Non-pigmented ciliary epithelial cell (primary cell): ENCODE data around the gene FUCA1.
A peak's percentile ranks its signal among the peaks of the same experiment; 100 is the strongest.
"Not testable (repeated sequence)": the region's sequence is repeated elsewhere in the genome, so short reads cannot be mapped to it uniquely, and the experiment has no call there.

Source experiments
- DNase-seq: peaks from one replicate; pipeline ENCODE4 v3.0.0-alpha.2; 2010; ENCODE audit warnings: low read depth

The FUCA1 gene

DNA sequence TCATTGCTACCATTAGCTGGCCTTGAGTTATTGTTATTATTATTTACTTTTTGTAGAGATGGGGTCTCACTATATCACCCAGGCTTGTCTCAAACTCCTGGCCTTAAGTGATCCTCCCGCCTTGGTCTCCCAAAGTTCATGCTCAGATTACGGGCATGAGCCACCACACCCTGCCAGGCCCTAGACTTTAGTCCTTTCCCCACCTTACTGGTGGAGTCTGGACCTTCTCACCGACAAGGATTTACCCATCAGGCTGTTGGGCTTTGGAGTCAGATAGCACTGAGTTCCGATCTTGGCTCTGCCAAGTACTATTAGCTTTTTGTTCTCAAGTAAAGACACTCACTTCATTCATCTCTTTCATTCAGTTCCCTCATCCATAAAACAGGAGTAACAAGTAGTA, 27.9 kb upstream of the FUCA1 start:
- DNase-seq: no peak

DNA sequence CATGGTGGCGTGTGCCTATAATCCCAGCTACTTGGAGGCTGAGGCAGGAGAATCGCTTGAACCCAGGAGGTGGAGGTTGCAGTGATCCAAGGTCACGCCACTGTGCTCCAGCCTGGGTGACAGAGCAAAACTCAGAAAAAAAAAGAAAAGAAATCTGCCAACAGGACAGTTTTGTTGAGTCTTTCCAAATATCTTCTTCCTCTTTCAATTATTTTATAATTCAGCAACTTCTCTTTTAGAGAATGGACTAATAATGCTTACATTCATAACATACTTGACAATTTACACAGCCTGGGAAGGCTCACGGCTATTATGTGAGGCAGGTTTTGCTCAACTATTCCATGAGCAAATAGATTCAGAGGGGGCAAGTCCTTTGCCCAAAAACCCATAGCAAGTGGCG, 27.0 kb upstream of the FUCA1 start:
- no peak for DNase-seq

DNA sequence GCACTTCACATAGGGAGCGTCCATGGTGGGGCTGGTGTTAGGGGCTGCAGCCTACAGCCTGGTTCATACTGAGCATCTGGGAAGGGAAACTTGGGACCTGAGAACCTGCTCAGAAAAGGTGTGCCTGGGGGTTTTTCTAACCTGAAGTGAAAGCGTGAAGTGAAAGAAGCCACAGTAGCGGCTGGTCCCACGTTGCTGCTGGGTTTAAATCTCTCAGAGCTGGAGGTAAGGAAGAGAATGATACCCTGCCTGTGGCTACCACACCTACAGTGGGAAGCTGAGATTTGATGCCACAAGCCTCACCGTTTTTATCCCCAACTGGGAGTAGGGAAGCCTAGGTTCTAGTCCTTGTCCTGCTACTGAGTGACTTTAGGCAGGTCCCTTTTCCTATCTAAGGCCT, 21.0 kb upstream of the FUCA1 start:
- DNase-seq: no peak

DNA sequence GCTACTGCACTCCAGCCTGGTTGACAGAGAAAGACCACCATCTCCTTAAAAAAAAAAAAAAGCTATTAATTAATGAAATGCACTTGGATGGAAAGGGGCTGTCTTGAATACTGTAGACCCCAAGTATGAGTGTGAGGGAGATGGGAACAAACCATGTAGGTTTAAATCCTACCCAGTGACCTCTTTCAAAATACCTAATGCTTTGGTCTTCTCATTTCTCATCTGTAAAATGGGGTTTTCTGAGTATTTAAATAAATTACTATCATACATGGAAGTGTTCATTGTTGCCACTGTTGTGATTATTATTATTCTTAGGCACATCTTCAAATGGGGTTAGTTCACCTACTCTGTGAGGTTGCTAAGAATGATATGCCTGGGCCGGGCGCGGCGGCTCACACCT, 17.1 kb upstream of the FUCA1 start:
- no peak for DNase-seq

DNA sequence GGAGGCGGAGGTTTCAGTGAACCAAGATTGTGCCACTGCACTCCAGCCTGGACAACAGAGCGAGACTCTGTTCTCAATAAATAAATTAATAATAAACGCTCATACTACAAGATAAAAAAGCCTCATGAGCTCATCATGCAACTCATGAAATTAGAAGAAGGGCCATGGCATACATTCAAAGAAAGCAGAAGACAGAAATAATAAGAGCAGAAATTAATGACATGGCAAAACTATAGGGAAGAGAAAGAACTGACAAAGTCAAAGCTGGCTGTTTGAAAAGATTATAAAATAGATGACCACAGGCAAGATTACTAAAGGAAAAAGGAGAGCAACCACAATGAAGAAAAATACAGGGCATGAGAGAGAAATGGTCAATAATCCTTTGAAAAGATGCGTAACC, 14.7 kb upstream of the FUCA1 start:
- DNase-seq: no peak

DNA sequence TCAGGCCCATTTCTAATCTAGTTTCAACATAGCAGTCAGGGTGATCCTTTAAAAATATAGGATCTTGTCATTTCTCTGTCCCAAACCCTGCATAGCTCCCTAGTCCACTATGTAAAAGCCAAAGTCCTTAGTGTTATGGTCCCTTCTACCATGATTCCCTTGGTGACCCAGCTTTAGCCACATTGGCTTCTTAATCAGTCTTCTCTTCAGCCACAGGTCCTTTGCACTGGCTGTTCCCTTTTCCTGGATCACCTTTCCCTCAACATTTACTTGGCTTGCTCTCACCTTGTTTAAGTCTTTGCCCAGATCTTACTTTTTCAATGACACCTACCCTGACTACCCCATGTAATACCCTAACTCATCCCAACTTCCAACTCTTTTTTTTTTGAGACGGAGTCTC, 11.7 kb upstream of the FUCA1 start:
- no peak for DNase-seq

DNA sequence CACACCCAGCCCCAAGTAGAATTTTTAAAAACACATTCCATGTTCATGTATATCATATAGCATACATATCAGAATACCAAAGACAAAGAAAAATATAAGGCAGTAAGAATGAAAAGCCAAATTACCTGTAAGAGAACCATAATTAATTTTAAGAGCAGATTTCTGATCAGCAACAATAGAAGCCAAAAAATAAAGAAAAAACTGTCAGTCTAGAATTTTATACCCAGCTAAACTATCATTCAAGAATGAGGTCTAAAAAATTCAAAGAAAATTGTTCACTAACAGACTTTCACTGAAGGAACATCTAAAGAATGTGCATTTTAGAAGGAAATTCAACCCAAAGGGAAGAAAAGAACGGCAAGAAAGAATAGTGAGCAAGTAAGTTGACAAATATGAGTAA, 10.6 kb upstream of the FUCA1 start:
- no peak for DNase-seq

DNA sequence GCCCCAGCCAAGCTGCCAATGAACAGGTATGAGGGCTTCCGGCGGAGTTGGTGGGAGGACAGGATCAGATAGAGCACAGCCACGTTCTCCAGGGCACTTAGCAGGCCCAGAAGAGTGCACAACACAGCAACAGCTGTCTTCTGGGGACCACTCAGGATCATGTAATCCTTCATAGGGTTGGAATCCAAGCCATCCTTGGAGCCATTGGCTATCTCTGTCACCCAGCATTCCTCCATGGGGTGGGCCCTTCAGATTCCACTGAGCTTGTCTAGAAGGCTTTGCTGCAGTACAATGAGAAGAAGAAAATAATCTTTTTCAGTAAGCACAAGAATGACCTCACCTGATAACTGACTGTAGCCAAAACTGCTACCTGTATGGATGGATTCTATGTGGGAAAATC, 7.3 kb upstream of the FUCA1 start:
- DNase-seq: no peak

DNA sequence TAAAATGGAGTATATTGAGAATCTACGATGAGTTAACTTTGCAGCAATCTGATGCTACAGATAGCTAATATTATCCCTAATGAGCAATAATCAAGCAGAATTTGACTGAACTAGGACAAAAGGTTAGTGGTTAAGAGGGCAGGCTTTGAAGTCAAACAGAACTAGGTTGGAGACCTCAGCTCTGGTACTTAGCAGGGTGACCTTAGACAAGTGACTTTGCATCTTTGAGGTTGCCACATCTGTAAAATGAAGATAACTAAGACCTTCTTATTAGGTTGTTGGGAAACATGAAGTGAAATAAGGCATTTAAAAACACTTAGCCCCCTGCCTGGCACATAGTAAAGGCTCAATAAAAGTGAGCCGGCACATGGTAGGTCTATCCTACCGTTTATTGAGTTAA, 4.3 kb upstream of the FUCA1 start:
- no peak for DNase-seq

DNA sequence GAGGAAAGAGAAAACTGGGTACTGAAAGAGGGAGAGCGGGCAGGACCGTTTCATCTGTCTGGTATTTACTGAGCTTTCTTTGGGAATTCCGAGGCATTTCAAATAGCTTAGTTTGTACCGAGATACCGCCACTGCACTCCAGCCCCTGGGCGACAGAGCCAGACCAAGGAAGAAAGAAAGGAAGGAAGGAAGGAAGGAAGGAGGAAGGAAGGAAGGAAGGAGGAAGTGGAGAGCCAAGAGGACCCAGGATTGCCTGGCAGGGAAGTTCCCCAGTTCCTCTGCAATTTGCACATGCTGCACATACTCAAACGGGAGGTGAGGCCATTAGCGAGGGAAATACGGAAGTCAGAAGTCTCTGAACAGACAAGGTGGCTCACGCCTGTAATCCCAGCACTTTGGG, 961 bp upstream of the FUCA1 start:
- DNase-seq: no peak

GRCh38 chr1:23868557-23869016, 497 bp upstream of the FUCA1 start:
- DNase-seq: no peak

DNA sequence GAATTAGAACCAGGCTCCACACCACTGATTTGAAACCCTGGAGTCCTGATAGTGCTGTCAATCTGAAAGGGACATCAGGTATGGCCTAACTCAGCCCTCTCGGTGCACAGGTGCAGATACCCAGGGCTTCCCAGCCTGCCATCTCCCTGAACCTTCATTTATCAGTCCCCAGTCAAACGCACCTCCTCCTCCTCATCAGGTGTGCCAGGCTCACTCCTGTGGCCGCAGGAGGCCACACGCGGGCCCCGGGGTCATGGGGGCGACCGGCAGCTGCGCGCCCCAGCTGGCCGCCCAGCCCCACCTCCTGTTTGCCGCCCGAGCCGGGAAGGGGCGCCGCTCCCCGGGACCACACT, 572 bp downstream of the FUCA1 start:
- no peak for DNase-seq

DNA sequence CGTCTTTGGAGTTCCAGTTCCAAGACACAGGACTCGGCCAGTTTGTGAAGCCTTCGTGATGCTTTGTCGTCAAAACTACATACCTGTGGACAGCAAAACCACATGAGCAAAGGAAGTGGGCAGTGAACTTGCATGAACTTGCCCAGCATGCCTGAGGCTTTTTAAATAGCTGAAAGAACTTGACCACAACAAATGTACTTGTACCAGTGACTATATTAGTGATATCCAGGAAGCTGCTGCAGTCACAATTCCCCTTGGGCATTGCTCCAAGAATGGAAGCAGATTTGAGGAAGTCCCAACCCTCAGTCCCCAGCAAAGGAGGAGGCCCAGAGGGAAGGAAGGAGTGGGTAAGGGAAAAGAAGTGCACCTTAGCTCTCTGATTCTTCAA, 2.6 kb downstream of the FUCA1 start:
- DNase-seq: peak; percentile 79

DNA sequence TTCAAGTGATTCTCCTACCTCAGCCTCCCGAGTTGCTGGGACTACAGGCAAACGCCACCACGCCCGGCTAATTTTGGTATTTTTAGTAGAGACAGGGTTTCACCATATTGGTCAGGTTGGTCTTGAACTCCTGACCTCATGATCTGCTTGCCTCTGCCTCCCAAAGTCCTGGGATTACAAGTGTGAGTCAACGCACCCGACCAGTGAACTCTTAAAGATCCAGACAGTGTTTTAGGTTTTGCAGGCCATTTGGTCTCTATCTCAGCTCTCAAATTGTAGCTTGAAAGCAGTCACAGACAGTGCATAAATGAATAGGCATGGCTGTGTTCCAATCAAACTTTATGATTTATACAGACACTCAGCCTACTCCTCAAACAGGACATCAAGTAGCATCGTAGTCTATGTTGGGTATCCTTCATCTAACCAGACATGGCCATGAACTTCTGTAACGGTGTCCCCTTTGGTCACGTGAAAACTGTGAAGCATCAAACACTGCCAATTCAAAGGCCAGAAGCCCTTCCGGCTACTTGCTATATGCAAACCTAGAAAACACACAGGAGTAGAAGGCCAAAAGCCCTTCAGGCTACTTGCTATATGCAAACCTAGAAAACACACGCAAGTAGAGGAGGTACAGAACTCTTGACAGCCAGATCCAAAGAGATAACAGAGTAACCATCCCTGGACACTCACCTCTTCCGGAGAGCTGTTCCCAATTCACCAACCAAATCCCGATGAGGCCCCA, 3.1 kb downstream of the FUCA1 start:
- DNase-seq: no peak

GRCh38 chr1:23862640-23863039, 5.5 kb downstream of the FUCA1 start:
- no peak for DNase-seq

DNA sequence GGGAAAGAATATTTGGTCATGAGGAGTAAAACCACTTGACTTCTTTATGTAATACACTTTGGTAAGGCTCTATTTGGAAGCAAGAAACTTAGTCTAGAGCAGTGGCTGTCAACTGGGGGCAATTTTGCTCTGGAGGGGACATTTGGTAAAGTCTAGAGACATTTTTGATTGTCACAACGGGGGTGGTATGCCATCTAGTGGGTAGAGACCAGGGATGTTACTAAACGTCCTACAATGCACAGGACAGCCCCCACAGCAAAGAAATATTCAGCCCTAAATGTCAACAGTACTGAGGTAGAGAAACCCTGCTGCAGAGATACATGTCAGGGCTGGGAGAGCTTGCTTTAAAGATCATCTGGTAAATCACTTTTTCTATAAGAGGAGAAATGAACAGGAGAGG, 13.5 kb downstream of the FUCA1 start:
- no peak for DNase-seq

DNA sequence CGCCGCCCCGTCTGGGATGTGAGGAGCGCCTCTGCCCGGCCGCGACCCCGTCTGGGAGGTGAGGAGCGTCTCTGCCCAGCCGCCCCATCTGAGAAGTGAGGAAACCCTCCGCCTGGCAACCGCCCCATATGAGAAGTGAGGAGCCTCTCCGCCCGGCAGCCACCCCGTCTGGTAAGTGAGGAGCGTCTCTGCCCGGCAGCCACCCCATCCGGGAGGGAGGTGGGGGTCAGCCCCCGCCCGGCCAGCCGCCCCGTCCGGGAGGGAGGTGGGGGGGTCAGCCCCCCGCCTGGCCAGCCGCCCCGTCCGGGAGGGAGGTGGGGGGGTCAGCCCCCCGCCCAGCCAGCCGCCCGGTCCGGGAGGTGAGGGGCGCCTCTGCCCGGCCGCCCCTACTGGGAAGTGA, 15.0 kb downstream of the FUCA1 start:
- DNase-seq: not testable (repeated sequence)

DNA sequence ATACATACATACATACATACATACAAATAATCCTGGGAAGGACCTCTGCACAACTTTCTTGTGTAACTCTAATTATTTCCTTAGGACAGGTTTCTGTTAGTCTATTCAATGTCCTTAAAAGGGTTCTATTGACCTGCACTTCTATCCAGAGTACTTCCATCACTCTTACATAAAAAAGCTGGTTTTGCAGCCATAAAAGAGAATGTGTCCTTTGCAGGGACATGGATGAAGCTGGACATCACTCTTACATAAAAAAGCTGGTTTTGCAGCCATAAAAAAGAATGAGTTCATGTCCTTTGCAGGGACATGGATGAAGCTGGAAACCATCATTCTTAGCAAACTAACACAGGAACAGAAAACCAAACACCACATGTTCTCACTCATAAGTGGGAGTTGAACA, 16.7 kb downstream of the FUCA1 start:
- not testable (repeated sequence) for DNase-seq

GRCh38 chr1:23848673-23849616, 19.1 kb downstream of the FUCA1 start:
- DNase-seq: no peak

- not testable (repeated sequence) for DNase-seq
Measured at GRCh38 chr1:23847482-23848095, 20.5 kb downstream of the FUCA1 start.

GRCh38 chr1:23845163-23845562, 22.9 kb downstream of the FUCA1 start:
- DNase-seq: no peak

DNA sequence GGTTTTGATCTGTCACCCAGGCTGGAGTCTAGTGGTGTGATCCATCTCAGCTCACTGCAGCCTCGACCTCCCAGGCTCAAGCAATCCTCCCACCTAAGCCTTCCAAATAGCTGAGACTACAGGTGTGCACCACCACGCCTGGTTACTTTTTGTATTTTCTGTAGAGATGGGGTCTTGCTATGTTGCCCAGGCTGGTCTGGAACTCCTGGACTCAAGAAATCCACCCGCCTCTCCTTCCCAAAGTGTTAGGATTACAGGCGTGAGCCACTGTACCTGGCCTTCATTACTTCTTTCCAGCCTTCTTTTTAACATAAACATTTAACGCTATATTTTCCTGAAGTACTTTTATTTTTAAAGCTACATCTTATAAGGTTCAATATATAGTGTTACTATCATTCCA, 24.4 kb downstream of the FUCA1 start:
- no peak for DNase-seq

GRCh38 chr1:23838401-23838866, 29.7 kb downstream of the FUCA1 start:
- DNase-seq: no peak
